Endothelial cell of umbilical vein (primary cell): Measurements from ENCODE around the gene CFAP161. TPM values are rescaled to one million over a fixed set of nuclear protein-coding genes. Genes with fewer than 3 reads are reported as not detected.
"Not testable (repeated sequence)": the region's sequence is repeated elsewhere in the genome, so short reads cannot be mapped to it uniquely, and the experiment has no call there.

Source experiments
- BruUV-seq: library from RNA; stranded (reverse); fragments of 400-500 nt; replicated peaks from 2 replicates; lab custom pipeline; 2021; lab: Mats Ljungman, UMichigan
- CTCF ChIA-PET: fragments of 300-600, 350-600 bp; sonication (Branson Sonifier 250); formaldehyde crosslinking; loops from one replicate; lab custom pipeline; 2021; ENCODE audit warnings: antibody characterized with exemption, inconsistent platforms; lab: Charles Lee
- POLR2A ChIA-PET: fragments of 300-600, 350-600 bp; sonication (Branson Sonifier 250); formaldehyde crosslinking; loops from one replicate; lab custom pipeline; 2021; ENCODE audit warnings: antibody characterized with exemption, inconsistent platforms; lab: Charles Lee
- DNase-seq: peaks from one replicate; pipeline ENCODE4 v3.0.0-alpha.2; 2011; ENCODE audit warnings: low read depth, low spot score
- FAIRE-seq: peaks from 2 replicates; lab custom pipeline; 2011; peaks lifted over from hg19 to GRCh38; lab: Jason Lieb, UNC
- H2AFZ ChIP-seq: 2 replicates; pipeline ENCODE4 v1.6.0; 2012; ENCODE audit warnings: low read depth, low read length, control low read depth, inconsistent platforms
- H3K27ac ChIP-seq: 2 replicates; pipeline ENCODE4 v1.5.1; 2011; ENCODE audit warnings: low read depth, mild to moderate bottlenecking, control low read depth, low read length, moderate library complexity; ENCODE audit not compliant: insufficient read depth
- H3K27me3 ChIP-seq, 2 experiments: 2 replicates each; pipeline versions ENCODE4 v1.6.0 to v1.6.1; 2011; ENCODE audit warnings: low read length in 2 of 2, mixed read lengths in 1 of 2; ENCODE audit not compliant: control insufficient read depth in 2 of 2, insufficient read depth in 2 of 2
- H3K36me3 ChIP-seq, 2 experiments: 2 replicates in 1 of 2; 3 replicates in 1 of 2; pipeline ENCODE4 v1.5.1; 2011; ENCODE audit warnings: low read length in 2 of 2, mild to moderate bottlenecking in 1 of 2, moderate library complexity in 1 of 2; ENCODE audit not compliant: control insufficient read depth in 2 of 2, insufficient read depth in 2 of 2; ENCODE audit errors: extremely low read depth in 1 of 2
- H3K4me1 ChIP-seq: 3 replicates; pipeline ENCODE4 v1.5.1; 2011; ENCODE audit warnings: mild to moderate bottlenecking, low read length; ENCODE audit not compliant: control insufficient read depth, insufficient read depth; ENCODE audit errors: extremely low read depth
- H3K4me2 ChIP-seq: 2 replicates; pipeline ENCODE4 v1.6.1; 2011; ENCODE audit warnings: low read length, control low read depth, mixed read lengths; ENCODE audit not compliant: insufficient read depth
- H3K4me3 ChIP-seq, 3 experiments: fragments of 200-600 bp in 1 of 3; sonication (generic), shearing (Covaris generic) in 1 of 3; replicated peaks in 1 of 3; 2 replicates each; pipeline ENCODE4 v1.5.1; 2011 to 2016; ENCODE audit warnings: control low read depth in 3 of 3, low read length in 3 of 3, mild to moderate bottlenecking in 2 of 3, inconsistent platforms in 1 of 3, low read depth in 1 of 3, moderate library complexity in 1 of 3; ENCODE audit not compliant: insufficient read depth in 1 of 3
- H3K79me2 ChIP-seq: 2 replicates; pipeline ENCODE4 v1.6.0; 2012; ENCODE audit warnings: low read length, inconsistent platforms; ENCODE audit not compliant: control insufficient read depth, insufficient read depth
- H3K9ac ChIP-seq: replicated peaks from 2 replicates; pipeline ENCODE3; 2011; ENCODE audit warnings: low read length, control low read depth; ENCODE audit not compliant: insufficient read depth; ENCODE audit errors: extremely low read depth
- H3K9me1 ChIP-seq: replicated peaks from 3 replicates; pipeline ENCODE4 v1.6.0; 2011; ENCODE audit warnings: mild to moderate bottlenecking, low read length; ENCODE audit not compliant: control insufficient read depth, insufficient read depth; ENCODE audit errors: extremely low read depth
- H3K9me3 ChIP-seq: replicated peaks from 2 replicates; pipeline ENCODE4 v1.5.1; 2012; ENCODE audit warnings: low read length, inconsistent platforms; ENCODE audit not compliant: control insufficient read depth, insufficient read depth
- H4K20me1 ChIP-seq: replicated peaks from 2 replicates; pipeline ENCODE3; 2011; ENCODE audit warnings: mild to moderate bottlenecking, low read length; ENCODE audit not compliant: control insufficient read depth, insufficient read depth; ENCODE audit errors: extremely low read depth
- FOS ChIP-seq: IDR thresholded peaks from 2 replicates; pipeline ENCODE4 v1.6.1; 2011; ENCODE audit warnings: mild to moderate bottlenecking, low read length, moderate library complexity, borderline replicate concordance; ENCODE audit not compliant: insufficient read depth
- GATA2 ChIP-seq: IDR thresholded peaks from 2 replicates; pipeline ENCODE4 v1.7.0; 2011; ENCODE audit warnings: low read depth, mild to moderate bottlenecking, moderate library complexity, mixed read lengths, low read length; ENCODE audit not compliant: insufficient read length, insufficient read depth
- JUN ChIP-seq: IDR thresholded peaks from 2 replicates; pipeline ENCODE4 v1.6.1; 2011; ENCODE audit warnings: borderline replicate concordance, low read depth; ENCODE audit not compliant: insufficient read length, insufficient read depth
- dilution Hi-C: fragments of 300-500 bp; cut with MboI; formaldehyde crosslinking; loops from one replicate; pipeline ENCODE4 v1.15.0; 2019; ENCODE audit warnings: low sequenced_read_pairs; ENCODE audit not compliant: extremely low pct_ligation_motif_present
- intact Hi-C: fragments of 100-400 bp; cut with micrococcal nuclease; formaldehyde crosslinking; loops from one replicate; pipeline ENCODE4 v1.10.0; 2022
- polyA plus RNA-seq, 4 experiments: library from polyadenylated mRNA; depleted of rRNA in 3 of 4; stranded (reverse) in 3 of 4; unstranded in 1 of 4; fragments of >200 nt; gene quantifications; 2 replicates each; pipeline versions ENCODE4 v1.2.1 to v1.2.3, GENCODE V29; 2011 to 2012; ENCODE audit warnings: missing spikeins in 1 of 4
- total RNA-seq: library from RNA; stranded (reverse); gene quantifications from 2 replicates; pipeline ENCODE4 v1.2.3, GENCODE V29; 2021

Gene CFAP161
- total and polyA plus RNA-seq, 2 donors (not counting 3 experiments of a cell fraction or from before 2014, with no cell fraction given): 0.08 TPM; not detected in 1

DNA sequence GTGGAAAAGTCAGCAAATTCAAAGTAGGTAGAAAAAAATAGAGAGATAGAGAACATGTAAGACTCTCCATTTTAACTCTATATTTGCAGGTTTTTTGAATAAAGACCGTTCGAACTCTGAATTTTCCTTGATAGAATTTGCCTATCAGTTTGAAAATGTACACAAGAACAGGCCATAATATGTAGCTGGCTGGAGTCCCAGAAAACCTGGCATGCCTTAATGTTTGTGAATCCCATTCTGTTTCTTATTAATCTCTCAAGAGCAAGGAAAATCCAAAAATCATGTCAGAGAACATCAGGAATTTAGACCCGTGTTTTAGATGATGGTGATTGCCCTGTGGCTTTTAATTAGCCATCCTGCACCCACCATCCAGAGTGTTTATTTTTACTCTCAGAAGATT lies 7.2 kb upstream of the CFAP161 start:
- DNase-seq: no peak
- dilution Hi-C loops (no loop called here), intact Hi-C loops (no loop called here)
- no peaks in the 10 kb centered on the region for H4K20me1 ChIP-seq
- no peak overlapping the region for H3K9ac ChIP-seq
- no peaks in the 10 kb centered on the region for H3K79me2 ChIP-seq
- no peaks in the 10 kb centered on the region for H3K9me3 ChIP-seq
- BruUV-seq: no TSS peak
- TF ChIP-seq GATA2: no peak
- no peak for TF ChIP-seq JUN
- no peak for TF ChIP-seq FOS
- H3K4me3 ChIP-seq: no peak overlapping the region
- H3K36me3 ChIP-seq: no peaks in the 10 kb centered on the region
- H3K27me3 ChIP-seq: peaks cover 0 to 2% of the 10 kb centered on the region in 2 experiments
- ChIA-PET POLR2A (no interaction called here), CTCF (no interaction called here)
- no peak overlapping the region for H3K27ac ChIP-seq
- no peaks in the 10 kb centered on the region for H3K4me1 ChIP-seq
- no peak overlapping the region for H2AFZ ChIP-seq
- FAIRE-seq: no peak
- no peak overlapping the region for H3K4me2 ChIP-seq
- no peaks in the 10 kb centered on the region for H3K9me1 ChIP-seq

DNA sequence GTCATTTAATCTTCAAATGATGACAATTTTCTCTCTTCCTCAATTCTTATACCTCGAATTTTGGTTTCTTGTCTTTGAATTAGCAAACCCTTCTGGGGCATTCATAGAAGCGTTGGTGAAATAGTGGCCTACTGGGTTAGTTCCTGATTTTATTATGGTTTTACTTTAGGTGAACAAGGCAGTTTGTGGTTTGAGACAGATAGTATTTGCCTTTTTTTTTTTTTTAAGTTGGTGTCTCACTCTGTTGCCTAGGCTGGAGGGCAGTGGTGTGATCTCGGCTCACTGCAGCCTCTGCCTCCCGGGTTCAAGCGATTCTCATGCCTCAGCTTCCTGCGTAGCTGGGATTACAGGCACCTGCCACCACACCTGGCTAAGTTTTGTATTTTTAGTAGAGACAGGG lies 7.4 kb downstream of the CFAP161 start:
- intact Hi-C loops, H3K9me3 ChIP-seq, H4K20me1 ChIP-seq, BruUV-seq, H3K27me3 ChIP-seq, FAIRE-seq, H3K9me1 ChIP-seq, DNase-seq, H3K79me2 ChIP-seq, H3K27ac ChIP-seq, dilution Hi-C loops, H3K4me3 ChIP-seq, H3K4me2 ChIP-seq, H2AFZ ChIP-seq, H3K4me1 ChIP-seq, H3K36me3 ChIP-seq, POLR2A ChIA-PET, H3K9ac ChIP-seq: not testable (repeated sequence)
- CTCF ChIA-PET: interaction anchor here (1.1 kb wide), 1 partner anchor 125 kb away, joined by 3 read pairs; no protein-coding TSS in a partner anchor
